ENCODE measurements around the gene ZFP30.

GRCh38 chr19:37655301-37655688 is at the start of gene ZFP30:
- TF ChIP-seq POLR2A (IDR thresholded peaks at IDR 0.05; ENCODE audit: low read depth, low read length) (no peak), TAF1 (IDR thresholded peaks at IDR 0.05; ENCODE audit: low read depth, low read length) (no peak), SPI1 (IDR thresholded peaks at IDR 0.05; ENCODE audit: low read depth, low read length) (no peak), POLR2AphosphoS5 (IDR thresholded peaks at IDR 0.05; ENCODE audit: low read depth, low read length) (0 out of 2 replicates have a peak, but pooled peaks have one; percentile 2), POU2F2 (IDR thresholded peaks at IDR 0.05; ENCODE audit: low read depth, low read length) (no peak)

Data from GM12891 (cell line).